RWPE2 (cell line): ENCODE results near the gene MYO1D.

Experiments used
- ATAC-seq: fragments of 200-7000 bp; cut with Tn5 transposase; 3 replicates; pipeline ENCODE4 v1.9.1; 2021; ENCODE audit warnings: low read depth
- DNase-seq: peaks from one replicate; pipeline ENCODE4 v3.0.0-alpha.2; 2020; ENCODE audit warnings: low spot score
- H3K27ac ChIP-seq: fragments of 450-650 bp; 2 replicates; pipeline ENCODE4 v1.5.1; 2017; ENCODE audit warnings: mild to moderate bottlenecking; ENCODE audit not compliant: poor library complexity, severe bottlenecking
- H3K27me3 ChIP-seq: fragments of 250-450 bp; sonication (Bioruptor Pico); 2 replicates; pipeline ENCODE4 v1.5.1; 2021; ENCODE audit warnings: mild to moderate bottlenecking, moderate library complexity; ENCODE audit not compliant: insufficient read depth, poor library complexity, severe bottlenecking
- H3K36me3 ChIP-seq: fragments of 250-450 bp; sonication (Bioruptor Pico); 2 replicates; pipeline ENCODE4 v1.5.1; 2020; ENCODE audit warnings: low read depth, mild to moderate bottlenecking, moderate library complexity
- H3K4me1 ChIP-seq: fragments of 250-450 bp; sonication (Bioruptor Pico); 2 replicates; pipeline ENCODE4 v1.5.1; 2021; ENCODE audit warnings: mild to moderate bottlenecking, moderate library complexity; ENCODE audit not compliant: insufficient read depth, poor library complexity, severe bottlenecking
- H3K4me3 ChIP-seq: fragments of 250-450 bp; sonication (Bioruptor Pico); 2 replicates; pipeline ENCODE4 v1.5.1; 2021; ENCODE audit warnings: mild to moderate bottlenecking, moderate library complexity; ENCODE audit not compliant: severe bottlenecking
- H3K9me3 ChIP-seq: fragments of 250-450 bp; sonication (Bioruptor Pico); 2 replicates; pipeline ENCODE4 v1.5.1; 2021; ENCODE audit warnings: mild to moderate bottlenecking, moderate library complexity; ENCODE audit not compliant: severe bottlenecking
- TF ChIP-seq, protein P1 (sequence below): fragments of 450-650 bp; IDR thresholded peaks from one replicate; pipeline ENCODE4 v1.5.1; 2017; ENCODE audit warnings: mild to moderate bottlenecking, moderate library complexity; ENCODE audit not compliant: poor library complexity, severe bottlenecking

MYO1D gene

DNA sequence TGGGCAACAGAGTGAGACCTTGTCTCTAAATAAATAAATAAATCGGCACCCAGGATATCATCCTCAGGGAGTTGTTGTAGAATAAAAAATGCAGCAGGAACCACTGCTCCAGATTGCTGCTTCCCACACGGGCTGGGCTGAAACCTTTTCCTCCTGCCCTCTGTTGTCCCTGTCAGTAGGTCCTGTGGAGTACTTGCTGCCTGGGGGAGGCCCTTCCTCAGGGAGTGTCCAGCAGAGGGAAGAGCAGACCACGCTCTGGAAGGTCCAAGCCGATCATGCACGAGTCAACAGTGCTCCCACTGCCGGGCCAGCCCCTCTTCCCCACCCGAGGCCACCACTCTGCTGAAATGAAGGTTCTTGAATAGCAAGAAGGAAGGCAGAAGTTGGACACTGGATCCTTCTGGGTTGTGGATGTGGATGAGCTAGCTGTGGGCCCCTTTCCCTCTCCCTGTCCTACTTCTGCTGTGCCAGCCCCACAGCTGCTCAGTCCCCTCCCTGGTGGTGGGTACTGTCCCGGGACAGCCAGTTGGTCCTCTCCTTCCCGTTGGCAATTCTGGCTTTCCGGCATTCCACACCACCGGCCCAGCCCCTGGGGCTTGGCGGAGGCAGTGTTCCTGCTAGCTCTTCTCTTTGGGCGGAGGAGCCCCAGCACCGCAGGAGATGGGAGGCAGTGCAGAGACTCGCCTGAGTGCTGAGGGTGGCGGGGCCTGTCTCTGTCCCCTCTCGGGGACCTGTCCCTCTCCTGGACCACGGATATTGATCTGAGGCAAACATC, 379.3 kb downstream of the MYO1D start:
- peak overlapping the region; percentile 79 for H3K27ac ChIP-seq

DNA sequence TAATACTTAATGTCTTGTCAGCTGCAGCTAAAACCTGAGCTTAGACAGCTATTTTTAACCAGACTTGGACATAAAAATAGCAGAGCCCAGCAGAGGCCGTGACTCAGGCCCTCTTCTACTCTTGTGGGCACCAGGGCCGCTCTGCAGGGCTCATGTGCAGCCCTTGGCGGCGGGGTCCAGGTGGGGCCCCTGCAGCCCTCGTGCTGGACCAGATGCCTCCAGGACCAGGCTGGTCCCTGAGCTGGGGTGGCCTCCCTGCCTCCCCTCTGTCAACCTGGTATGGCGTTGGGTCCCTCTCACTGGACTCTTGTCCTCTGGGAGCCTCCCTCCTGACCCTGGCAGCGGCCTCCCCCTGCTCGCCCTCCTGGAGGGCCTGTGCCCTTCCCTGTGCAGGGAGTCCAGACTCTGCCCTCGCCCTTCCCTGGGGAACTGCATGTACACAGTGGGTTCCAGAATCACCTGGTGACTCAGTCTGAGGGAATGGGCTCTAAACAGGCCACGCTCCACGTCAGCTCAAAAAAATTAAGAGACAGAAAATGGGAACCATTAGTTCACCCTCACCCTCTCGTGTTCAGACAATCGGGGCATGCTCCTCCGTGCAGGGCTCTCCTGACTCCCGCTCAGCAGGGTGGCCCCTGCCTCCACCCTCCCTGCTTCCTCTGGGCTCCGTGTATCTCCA, 380.4 kb downstream of the MYO1D start:
- no peaks in the 10 kb centered on the region for H3K27me3 ChIP-seq
- TF ChIP-seq, protein P1, sequence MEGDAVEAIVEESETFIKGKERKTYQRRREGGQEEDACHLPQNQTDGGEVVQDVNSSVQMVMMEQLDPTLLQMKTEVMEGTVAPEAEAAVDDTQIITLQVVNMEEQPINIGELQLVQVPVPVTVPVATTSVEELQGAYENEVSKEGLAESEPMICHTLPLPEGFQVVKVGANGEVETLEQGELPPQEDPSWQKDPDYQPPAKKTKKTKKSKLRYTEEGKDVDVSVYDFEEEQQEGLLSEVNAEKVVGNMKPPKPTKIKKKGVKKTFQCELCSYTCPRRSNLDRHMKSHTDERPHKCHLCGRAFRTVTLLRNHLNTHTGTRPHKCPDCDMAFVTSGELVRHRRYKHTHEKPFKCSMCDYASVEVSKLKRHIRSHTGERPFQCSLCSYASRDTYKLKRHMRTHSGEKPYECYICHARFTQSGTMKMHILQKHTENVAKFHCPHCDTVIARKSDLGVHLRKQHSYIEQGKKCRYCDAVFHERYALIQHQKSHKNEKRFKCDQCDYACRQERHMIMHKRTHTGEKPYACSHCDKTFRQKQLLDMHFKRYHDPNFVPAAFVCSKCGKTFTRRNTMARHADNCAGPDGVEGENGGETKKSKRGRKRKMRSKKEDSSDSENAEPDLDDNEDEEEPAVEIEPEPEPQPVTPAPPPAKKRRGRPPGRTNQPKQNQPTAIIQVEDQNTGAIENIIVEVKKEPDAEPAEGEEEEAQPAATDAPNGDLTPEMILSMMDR: no peak
- no peaks in the 10 kb centered on the region for H3K9me3 ChIP-seq
- H3K4me1 ChIP-seq: peaks cover 15% of the 10 kb centered on the region
- DNase-seq: no peak
- no peak overlapping the region for H3K4me3 ChIP-seq
- no peaks in the 10 kb centered on the region for H3K36me3 ChIP-seq
- peak; percentile 93 for ATAC-seq
- peak overlapping the region; percentile 79 for H3K27ac ChIP-seq

More for the DNA sequence above, 379.3 kb downstream of the MYO1D start:
- ATAC-seq: no peak
- Histone ChIP-seq H3K4me3 (no peak overlapping the region), H3K9me3 (no peaks in the 10 kb centered on the region), H3K4me1 (peaks cover 15% of the 10 kb centered on the region), H3K36me3 (no peaks in the 10 kb centered on the region), H3K27me3 (no peaks in the 10 kb centered on the region)
- DNase-seq: no peak
- TF ChIP-seq, protein P1: peak; percentile 12

DNA sequence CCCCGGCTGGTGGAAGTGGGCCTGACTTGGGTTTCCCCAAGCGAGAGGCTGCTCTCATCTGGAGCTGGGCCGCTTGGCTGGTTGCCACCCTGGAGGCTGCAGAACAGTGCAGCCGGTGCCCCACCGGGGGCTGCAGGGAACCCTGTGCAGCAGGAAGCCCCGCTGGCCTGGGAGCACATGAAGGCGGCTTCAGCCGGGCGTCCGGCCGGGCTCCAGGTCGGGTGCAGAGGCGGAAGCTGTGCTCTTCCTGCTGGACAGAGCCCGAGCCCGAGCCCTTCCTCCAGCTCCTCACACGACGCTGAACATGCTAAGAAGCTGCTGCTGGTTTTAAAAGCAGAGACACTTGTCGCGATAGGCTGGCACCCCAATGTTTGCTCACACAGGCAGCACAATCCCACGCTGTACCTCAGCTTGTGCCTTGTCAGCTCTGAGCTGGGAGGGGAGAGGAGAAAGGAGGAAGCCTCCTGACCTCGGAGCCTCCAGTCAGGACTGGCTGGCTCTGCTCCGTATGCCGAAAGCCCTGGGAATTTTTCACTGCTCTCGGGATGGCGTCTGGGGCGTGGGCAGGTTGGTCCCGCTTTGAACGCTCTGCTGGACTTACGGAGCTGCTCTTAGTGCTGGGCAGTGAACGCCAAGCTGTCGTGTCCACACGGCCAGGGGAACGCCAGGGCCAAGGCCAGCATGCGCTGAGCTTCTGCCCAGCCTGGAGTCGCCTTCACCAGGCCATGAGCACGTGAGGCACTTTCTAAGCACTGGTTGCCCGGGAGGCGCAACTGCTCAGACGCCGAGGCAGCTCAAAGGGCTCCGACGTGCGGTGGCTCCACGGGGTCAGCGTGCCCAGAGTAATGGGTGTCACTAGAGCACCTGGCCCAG, 381.3 kb downstream of the MYO1D start:
- H3K9me3 ChIP-seq: no peaks in the 10 kb centered on the region
- peaks cover 15% of the 10 kb centered on the region for H3K4me1 ChIP-seq
- H3K27ac ChIP-seq: peak overlapping the region; percentile 79
- no peaks in the 10 kb centered on the region for H3K36me3 ChIP-seq
- no peaks in the 10 kb centered on the region for H3K27me3 ChIP-seq
- H3K4me3 ChIP-seq: no peak overlapping the region
- DNase-seq (no peak), ATAC-seq (no peak)
- TF ChIP-seq, protein P1: no peak

DNA sequence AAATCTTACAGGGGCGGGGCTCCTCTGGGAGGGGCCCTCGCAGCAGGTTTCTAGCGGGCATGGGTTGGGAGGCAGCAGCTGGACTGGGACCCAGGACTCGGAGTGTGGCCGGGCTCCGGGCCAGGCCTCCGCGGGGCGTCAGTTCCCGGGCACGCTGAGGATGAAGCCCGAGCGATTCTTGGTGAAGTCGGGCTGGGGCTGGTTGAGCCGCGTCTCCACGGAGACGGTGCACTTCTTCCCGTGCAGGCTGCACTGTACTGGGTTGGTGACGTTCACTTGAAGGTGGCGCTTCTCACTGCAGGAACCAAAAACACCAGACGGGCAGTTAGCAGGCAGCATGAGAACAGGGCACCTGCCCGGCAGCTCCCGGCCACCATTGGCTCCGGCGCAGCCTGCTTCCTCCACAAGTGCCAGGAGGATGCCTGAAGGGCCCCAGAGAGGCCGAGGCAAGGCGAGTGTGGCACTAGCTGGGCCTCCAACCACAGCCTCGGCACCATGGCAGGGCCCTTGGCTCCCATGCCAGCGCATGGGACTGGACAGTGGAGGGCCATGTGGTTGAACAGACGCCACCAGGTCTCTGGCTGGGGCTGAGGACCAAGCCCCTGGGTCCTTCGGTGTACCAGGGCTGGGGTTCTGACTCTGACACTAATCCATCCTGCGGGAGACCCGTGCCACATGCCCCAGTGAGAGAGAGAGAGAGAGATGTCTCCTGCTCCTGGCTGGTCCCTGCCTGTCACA, 382.1 kb downstream of the MYO1D start:
- no peaks in the 10 kb centered on the region for H3K9me3 ChIP-seq
- peak overlapping the region; percentile 79 for H3K27ac ChIP-seq
- ATAC-seq (no peak), DNase-seq (no peak)
- H3K27me3 ChIP-seq: no peaks in the 10 kb centered on the region
- TF ChIP-seq, protein P1: no peak
- H3K4me3 ChIP-seq: no peak overlapping the region
- peaks cover 15% of the 10 kb centered on the region for H3K4me1 ChIP-seq
- H3K36me3 ChIP-seq: no peaks in the 10 kb centered on the region
